Measurements from ENCODE around the gene IFI16.

The IFI16 gene

GRCh38 chr1:159066108-159066507, 56.4 kb downstream of the IFI16 start:
- H3K27me3 ChIP-seq (replicated peaks; ENCODE audit: insufficient read depth, low read length), result no peaks in the 10 kb centered on the region
- H3K9me3 ChIP-seq (replicated peaks; ENCODE audit: insufficient read depth, low read length), result no peaks in the 10 kb centered on the region
- no peak for DNase-seq
- H3K9ac ChIP-seq (ENCODE audit: low read length), result no peak overlapping the region
- no peaks in the 10 kb centered on the region for H4K20me1 ChIP-seq (ENCODE audit: insufficient read depth, low read length)
- no peaks in the 10 kb centered on the region for H3K79me2 ChIP-seq (ENCODE audit: low read length)
- H3F3A ChIP-seq (ENCODE audit: insufficient read depth, low read length), result peaks cover 27% of the 10 kb centered on the region
- no peak overlapping the region for H3K27ac ChIP-seq (ENCODE audit: low read length)
- no peaks in the 10 kb centered on the region for H3K36me3 ChIP-seq (replicated peaks; ENCODE audit: insufficient read depth, low read length)
- H3K4me3 ChIP-seq (ENCODE audit: low read length), result no peak overlapping the region
- no peak overlapping the region for H2AFZ ChIP-seq (ENCODE audit: low read length)
- peaks cover 42% of the 10 kb centered on the region for H3K4me1 ChIP-seq (ENCODE audit: low read length)
- no peaks in the 10 kb centered on the region for H3K9me2 ChIP-seq (replicated peaks; ENCODE audit: insufficient read depth, low read length)
- no peak for TF ChIP-seq EZH2 (optimal IDR thresholded peaks at IDR 0.05; ENCODE audit: low read depth, low read length)
- no peak for TF ChIP-seq EZH2phosphoT487 (IDR thresholded peaks at IDR 0.05; ENCODE audit: low read length)
- TF ChIP-seq CTCF (IDR thresholded peaks at IDR 0.05; ENCODE audit: low read length), result no peak
- no peak overlapping the region for H3K4me2 ChIP-seq (ENCODE audit: low read depth, low read length)

DNA sequence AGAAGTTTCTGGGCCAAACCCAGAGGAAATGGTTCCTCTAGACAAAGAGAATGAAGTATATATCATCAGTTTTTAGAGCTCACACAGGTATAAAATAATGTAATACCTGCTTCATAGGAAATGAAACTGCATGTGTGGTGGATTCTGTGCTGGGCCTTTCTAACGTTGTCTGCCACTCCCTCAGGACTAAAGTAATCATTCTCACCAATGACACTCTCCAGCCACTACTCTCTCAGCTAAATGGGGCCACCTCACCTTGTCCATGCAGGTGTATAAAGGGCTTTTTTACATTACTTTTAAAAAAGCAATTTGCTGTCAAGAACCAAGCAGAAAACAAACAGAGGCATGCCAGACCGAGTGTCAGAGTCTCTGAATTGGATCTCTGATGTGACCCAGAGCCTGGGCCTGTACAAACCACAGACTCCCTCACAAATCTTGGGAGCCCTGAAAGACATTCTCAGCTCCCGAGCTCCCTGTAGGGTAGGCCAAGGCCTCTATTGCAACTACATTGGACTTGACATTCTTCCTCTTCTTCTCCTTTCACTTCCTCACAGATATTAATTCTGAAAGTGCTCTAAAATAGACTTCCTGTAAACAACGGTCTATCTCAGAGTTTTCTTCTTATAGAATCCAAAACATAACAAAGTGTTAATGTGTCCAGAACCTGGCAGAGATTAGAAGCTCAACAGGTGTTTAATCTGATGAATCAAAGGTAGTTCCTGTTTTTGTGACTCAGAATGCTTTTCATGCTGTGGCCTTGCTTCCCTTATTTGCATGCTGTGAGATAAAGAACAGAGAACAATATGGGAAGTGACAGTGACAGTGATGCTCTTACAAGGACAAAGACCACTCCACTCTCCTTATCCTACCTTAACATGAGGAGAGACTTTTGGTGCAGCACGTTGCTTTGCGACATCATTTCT, 58.3 kb downstream of the IFI16 start:
- H3K4me2 ChIP-seq (ENCODE audit: low read depth, low read length), result peak overlapping the region; percentile 57
- H3K27me3 ChIP-seq (replicated peaks; ENCODE audit: insufficient read depth, low read length), result no peaks in the 10 kb centered on the region
- H3K4me3 ChIP-seq (ENCODE audit: low read length), result peak overlapping the region; percentile 24
- peak; percentile 92 for DNase-seq
- H3K27ac ChIP-seq (ENCODE audit: low read length), result peak overlapping the region; percentile 88
- H3K9ac ChIP-seq (ENCODE audit: low read length), result peak overlapping the region; percentile 44
- H3K9me3 ChIP-seq (replicated peaks; ENCODE audit: insufficient read depth, low read length), result no peaks in the 10 kb centered on the region
- H3K4me1 ChIP-seq (ENCODE audit: low read length), result peaks cover 42% of the 10 kb centered on the region
- H3F3A ChIP-seq (ENCODE audit: insufficient read depth, low read length), result peaks cover 27% of the 10 kb centered on the region
- H3K36me3 ChIP-seq (replicated peaks; ENCODE audit: insufficient read depth, low read length), result no peaks in the 10 kb centered on the region
- peak overlapping the region; percentile 14 for H2AFZ ChIP-seq (ENCODE audit: low read length)
- H3K79me2 ChIP-seq (ENCODE audit: low read length), result no peaks in the 10 kb centered on the region
- no peaks in the 10 kb centered on the region for H3K9me2 ChIP-seq (replicated peaks; ENCODE audit: insufficient read depth, low read length)
- H4K20me1 ChIP-seq (ENCODE audit: insufficient read depth, low read length), result no peaks in the 10 kb centered on the region
- TF ChIP-seq CTCF (IDR thresholded peaks at IDR 0.05; ENCODE audit: low read length) (no peak), EZH2 (optimal IDR thresholded peaks at IDR 0.05; ENCODE audit: low read depth, low read length) (no peak), EZH2phosphoT487 (IDR thresholded peaks at IDR 0.05; ENCODE audit: low read length) (no peak)

- Histone ChIP-seq H3K9ac (ENCODE audit: low read length) (peak overlapping the region; percentile 16; the same call in 1 of the 2 replicates), H3K27ac (ENCODE audit: low read length) (peak overlapping the region; percentile 88), H2AFZ (ENCODE audit: low read length) (no peak overlapping the region), H3F3A (ENCODE audit: insufficient read depth, low read length) (peaks cover 27% of the 10 kb centered on the region), H3K79me2 (ENCODE audit: low read length) (peaks cover under 1% of the 10 kb centered on the region; the same call in 1 of the 2 replicates), H3K4me3 (ENCODE audit: low read length) (0 out of 2 replicates have a peak overlapping the region, but pooled peaks have one; percentile 10), H3K4me1 (ENCODE audit: low read length) (peaks cover 42% of the 10 kb centered on the region), H3K9me2 (replicated peaks; ENCODE audit: insufficient read depth, low read length) (no peaks in the 10 kb centered on the region), H3K27me3 (replicated peaks; ENCODE audit: insufficient read depth, low read length) (no peaks in the 10 kb centered on the region), H3K36me3 (replicated peaks; ENCODE audit: insufficient read depth, low read length) (no peaks in the 10 kb centered on the region), H3K4me2 (ENCODE audit: low read depth, low read length) (peak overlapping the region; percentile 57), H3K9me3 (replicated peaks; ENCODE audit: insufficient read depth, low read length) (no peaks in the 10 kb centered on the region), H4K20me1 (ENCODE audit: insufficient read depth, low read length) (no peaks in the 10 kb centered on the region)
- TF ChIP-seq EZH2 (optimal IDR thresholded peaks at IDR 0.05; ENCODE audit: low read depth, low read length) (no peak), EZH2phosphoT487 (IDR thresholded peaks at IDR 0.05; ENCODE audit: low read length) (no peak), CTCF (IDR thresholded peaks at IDR 0.05; ENCODE audit: low read length) (no peak)
- no peak for DNase-seq
Observed at GRCh38 chr1:159068886-159069285, 59.2 kb downstream of the IFI16 start.
